Posterior vena cava (tissue), 2 donors: ENCODE data around the gene SELENON. TPM values are rescaled to one million over a fixed set of nuclear protein-coding genes. Genes with fewer than 3 reads are reported as not detected.
A peak's percentile ranks its signal among the peaks of the same experiment; 100 is the strongest.

Experiments used
- DNase-seq: peaks from one replicate; pipeline ENCODE4 v3.0.0-alpha.2; 2020; ENCODE audit warnings: low spot score
- intact Hi-C, 2 donors: fragments of 100-400 bp; cut with DNase I; formaldehyde crosslinking; loops; one replicate each; pipeline versions ENCODE4 v1.14.1 to v1.14.2; 2022 to 2023
- total RNA-seq, 2 donors: library from RNA; stranded (reverse); fragmentation: NEBNext Ultra II Directional; extraction: Animal tissue kit (Norgen Biotek cat#: 25700); gene quantifications; one replicate each; pipeline ENCODE4 v1.2.1, GENCODE V29; 2021
- donor health status: DM: yes; HTN: yes; CAD: no.
- donor health status: DM: yes; HTN: yes; CAD: no.

The SELENON gene
- total RNA-seq, 2 donors from 2014 or later = 85.7 to 88.0 TPM

DNA sequence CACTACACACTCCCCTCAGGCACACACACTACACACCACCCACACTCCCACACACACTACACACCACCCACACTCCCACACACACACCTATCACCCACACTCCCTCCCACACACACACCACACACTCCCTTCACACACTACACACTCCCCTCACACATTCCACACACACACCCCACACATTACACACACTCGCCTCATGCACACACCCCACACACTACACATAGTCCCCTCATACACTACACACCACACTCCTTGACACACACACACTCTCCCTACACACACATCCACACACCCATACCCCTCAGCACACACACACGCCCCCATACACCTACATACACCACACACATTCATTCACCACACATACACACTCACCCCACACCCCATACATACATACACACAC lies 31.0 kb upstream of the SELENON start:
- DNase-seq = no peak
- intact Hi-C loops = no loop called here

DNA sequence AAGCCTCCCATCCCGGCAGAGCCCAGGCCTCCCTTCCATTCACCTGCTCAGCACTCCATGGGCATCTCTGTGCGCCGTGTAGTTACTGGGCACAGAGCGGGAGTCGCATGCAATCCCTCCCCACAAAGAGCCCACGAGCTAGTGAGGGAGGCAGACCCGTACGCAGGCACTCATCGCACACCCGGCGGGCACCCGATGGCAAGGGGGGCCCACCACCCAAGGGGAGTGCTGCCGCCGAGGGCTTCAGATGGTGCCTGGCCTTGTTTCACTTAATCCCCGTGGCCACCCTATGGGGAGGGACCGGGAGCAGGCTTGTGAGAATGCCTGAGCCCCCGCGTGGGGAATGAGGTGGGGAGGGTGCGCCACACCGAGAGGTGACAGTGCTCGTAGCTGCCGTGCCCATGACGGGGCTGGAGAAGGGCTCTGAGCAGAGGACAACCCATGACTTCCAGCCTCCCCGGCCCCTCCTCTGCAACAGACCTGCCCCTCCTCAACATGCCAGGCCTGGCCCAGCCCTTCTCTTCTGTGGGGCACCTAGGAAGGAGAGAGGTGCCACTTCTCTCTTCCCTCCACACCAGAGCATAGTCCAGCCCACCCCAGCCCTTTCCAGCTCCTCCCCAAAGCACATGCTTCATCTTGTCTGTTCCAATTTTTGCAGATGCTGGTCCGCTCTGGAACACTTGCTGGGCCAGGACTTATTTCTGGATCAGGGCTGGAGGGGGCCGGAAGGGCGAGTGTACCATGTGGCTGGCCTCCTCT lies 30.2 kb upstream of the SELENON start:
- DNase-seq = no peak
- intact Hi-C loops = no loop called here

DNA sequence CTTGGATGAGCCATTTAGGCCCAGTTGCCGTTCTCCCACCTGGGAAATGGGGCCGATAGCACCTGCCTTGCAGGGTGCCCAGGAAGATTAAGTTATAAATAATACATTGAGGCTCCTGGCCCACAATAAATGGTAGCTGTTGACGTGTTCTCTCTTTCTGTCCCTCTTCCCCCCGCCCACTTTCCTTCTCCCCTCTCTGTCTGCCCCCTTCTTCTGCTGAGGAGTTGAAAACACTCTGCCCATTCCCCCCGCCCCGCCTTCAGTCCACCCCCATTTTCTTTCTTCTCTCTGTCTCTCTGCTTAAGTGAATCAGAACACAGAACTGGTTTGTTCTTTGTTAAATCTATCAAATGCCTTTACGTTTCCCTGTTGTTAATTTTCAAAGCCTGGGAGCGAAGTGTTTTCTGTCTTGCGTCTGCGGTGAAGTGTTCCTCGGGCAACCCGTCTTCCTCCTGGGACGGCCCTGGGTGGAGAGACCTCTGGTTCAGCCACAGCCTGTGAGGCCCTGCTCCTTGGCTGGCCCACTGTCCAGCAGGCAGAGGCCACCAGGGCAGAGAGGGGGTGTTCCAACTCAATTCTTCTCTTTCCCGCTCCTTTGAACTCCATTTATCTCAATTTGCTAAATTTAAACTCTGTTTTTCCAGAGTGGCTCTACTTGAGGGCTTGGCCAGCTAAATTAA lies 29.3 kb upstream of the SELENON start:
- no peak for DNase-seq

DNA sequence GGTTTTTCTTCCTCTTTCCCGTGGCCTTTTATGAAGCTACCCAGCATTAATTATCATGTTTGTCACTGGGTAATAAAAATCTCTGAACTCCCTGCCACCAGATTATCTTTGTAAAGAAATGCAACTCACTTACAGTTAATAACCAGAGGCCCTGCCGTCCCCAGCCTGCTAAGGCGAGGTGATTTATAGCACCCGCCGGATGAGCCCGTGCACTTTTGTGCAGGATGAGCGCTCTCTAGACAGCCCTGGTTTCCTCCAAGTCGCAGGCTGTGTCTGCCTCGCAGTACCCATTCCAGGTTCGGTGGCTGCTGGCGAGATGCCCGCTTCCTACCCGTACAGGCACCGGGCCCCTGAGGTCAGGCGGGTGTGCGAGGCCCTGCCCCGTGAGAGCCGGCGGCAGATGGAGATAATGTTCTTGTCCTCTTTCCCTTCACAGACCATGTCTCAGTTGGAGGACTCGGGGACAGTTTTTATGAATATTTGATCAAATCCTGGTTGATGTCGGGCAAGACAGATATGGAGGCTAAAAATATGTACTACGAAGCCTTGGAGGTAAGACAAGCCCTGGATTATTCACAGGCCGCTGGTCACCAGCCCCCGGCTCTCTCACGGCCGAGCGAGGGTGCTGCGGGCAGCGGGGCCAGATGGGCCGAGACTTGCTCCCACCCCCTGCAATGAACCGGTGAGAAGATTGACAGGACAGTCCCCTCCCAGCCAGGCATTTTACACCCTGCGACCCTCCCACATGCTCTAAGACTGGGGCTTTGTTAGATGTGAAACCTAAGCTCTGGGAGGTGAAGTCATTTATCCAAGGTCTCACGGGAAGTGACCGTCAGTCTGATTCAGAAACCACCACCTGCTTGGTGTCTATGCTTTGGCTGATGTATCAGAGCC lies 28.5 kb upstream of the SELENON start:
- peak; percentile 87 for DNase-seq

More for the DNA sequence above, 29.3 kb upstream of the SELENON start:
- intact Hi-C loops = no loop called here

DNA sequence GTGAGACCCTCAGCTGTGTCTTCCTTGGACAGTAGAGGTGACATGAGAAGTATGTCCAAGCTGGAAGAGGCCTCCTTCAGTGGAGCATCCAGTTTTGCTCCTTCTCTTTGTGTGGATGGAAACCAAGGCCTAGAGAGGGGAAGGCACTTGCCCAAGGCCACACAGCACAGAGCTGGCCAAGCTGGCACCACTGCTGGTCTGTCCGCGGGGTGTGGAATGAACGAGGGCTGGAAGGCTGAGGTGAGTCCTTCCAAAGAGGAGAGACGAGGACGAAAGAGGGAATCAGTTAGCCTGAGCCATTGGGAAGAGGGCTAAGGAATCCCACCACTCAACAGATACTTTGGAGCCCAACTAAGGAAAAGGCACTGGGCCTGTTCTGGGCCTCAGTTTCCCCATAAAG lies 27.8 kb upstream of the SELENON start:
- no peak for DNase-seq
- intact Hi-C loops = no loop called here

More for the DNA sequence above, 28.5 kb upstream of the SELENON start:
- intact Hi-C loops = no loop called here

DNA sequence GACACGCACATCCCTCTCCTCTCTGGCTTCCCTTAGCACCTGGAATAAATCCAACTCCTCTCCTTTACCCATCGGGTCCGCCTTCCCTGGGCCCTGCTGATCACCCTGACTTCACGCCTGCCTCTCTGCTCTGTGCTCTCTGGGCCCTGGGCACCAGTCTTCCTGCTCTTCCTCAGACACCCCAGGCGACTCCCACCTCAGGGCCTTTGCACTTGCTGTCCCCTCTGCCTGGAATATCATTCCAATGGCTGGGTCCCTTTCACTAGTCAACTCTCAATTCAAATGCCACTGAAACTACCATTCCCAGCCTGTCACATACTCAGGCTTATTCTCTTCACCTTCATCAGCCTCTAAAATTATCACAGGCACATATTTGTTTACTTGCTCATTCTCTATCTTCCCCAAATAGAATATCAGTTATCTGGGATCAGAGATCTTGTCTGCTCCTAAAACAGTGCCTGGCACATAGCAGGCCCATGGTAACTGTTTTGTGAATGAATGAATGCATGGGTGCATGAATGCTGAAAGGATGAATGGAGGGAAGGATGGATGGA lies 27.2 kb upstream of the SELENON start:
- intact Hi-C loops = no loop called here
- no peak for DNase-seq

DNA sequence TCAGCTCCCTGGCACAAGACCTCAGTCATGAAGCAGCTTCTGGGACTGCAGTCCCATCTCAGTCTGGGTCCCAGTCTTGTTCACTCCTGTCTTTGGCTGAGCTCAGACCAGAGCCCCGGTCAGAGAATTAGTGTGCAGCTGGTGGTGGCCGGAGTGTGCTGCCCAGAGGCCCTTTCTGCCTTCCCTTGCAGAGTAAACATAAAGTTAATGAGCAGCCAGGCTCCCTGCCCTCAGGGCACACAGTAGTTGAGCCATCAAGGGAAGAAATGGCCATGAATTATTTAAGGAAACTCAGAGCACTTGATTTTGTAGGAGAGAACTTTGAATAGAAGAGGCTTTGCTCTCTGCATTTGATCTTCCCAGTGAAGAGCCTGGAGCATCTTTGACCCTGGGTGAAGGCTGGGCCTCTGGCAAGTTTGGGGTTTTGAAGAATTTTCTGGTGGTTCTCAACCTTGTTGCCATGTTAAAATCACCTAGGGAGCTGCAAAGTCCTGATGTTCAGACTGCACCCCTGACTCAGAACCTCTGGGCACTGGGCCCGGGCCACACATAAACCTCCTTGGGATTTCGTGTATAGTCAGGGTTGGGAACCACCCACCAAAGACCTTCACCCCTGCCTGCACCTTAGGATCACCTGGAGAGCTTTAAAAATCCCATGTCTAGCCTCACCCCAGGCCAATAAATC lies 26.4 kb upstream of the SELENON start:
- intact Hi-C loops = no loop called here
- DNase-seq = no peak

DNA sequence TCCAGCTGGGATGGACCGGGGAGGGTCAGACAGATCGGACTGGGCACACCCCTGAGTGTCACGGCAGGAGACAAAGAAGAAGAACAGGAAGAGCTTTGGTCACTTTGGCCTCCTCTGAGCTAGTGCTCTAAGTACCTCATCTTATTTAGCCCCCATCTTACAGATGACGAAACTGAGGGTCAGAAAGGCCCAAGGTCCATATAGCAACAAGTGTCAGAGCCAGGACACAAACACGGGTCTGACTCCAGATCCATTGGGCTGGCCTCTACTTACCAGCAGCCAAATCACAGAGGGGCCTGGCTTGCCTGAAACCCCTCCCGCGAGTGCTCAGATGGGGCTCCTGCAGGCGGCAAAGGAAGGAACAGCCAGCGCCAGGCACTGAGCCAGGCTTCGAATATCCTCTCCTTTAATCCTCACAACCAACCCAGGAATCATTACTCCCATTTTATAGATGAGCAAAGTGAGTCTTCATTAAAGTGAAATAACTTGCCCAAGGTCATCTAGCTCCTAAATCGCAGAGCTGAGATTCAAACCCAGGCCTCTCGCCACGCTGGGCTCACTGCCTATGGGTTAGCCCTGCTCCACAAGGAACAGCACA lies 25.7 kb upstream of the SELENON start:
- no peak for DNase-seq
- intact Hi-C loops = no loop called here

DNA sequence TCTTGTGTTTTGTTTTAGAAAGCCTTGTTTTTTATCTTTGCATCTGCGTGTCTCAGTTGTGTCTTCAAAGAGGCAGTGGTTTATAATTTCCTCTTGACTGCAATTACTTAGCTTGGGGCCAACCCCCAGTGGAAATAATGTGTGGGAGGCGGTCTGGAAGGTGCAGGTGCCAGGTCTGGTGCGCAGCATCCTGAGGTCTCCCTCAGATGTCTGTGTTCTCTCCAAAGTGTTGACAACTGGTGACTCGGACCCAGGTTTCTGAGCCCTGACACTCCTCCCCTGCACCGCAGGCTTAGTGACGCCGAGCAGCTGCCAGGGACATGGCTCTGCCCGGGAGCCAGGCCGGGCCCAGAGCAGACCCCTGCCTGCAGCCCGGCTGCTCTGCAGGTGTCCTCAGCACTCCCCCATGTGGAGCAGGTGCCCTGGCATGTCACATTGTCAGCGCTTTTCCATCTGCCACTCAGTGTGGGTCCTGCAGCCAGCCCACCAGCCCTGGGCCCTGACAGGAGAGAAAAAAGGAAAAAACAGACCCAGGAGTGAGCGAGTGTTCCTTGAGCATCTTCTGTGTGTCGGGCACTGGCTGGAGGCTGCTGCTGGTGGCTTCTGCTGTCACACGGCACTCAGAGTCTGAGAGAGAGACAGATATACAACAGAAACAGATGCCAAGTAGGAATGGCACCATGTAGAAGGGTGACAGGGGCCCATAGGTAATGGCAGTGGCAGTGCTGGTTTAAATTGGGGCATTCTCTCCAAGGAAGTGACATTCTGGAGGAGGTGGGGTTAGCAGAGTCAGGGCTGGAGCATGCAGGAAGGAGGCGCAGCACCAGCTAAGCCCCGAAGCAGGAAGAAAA lies 24.8 kb upstream of the SELENON start:
- intact Hi-C loops = no loop called here
- no peak for DNase-seq

DNA sequence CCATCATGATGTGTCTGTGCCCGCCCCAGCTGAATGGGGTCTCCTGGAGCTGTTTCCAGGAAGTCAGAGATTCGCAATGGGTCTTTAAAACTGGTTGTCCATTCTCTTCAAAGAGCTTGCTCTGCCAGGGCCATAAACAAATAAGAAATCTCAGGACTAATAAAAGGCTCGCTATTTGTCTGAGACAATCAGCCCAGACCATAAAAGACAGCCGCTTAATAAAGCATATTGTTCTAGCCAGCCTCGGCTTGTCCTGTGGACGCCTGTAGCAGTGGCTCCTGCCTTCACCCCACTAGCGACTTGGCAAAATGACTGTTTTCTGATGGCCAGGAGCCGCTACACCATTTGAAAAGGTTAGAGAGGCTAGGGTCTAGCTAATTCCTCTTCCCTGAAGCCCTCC lies 20.6 kb upstream of the SELENON start:
- intact Hi-C loops = no loop called here
- DNase-seq = no peak

DNA sequence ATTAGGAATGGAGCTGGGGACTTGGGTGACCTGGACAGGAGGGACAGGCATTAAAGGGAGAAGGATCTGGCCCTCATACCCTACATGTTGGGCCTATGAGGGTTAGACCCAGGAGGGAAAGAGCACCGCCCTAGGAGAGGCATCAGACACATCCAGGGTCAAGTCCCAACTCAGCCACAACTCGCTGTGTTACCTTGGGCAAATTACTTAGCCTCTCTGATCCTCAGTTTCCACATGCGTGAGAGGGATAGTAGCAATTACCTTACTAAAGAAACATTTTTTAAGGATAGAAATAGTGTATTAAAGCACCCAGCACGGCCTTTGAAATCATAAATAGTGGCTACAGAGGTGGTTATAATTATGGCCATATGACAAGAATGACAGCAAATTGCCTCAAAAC lies 20.1 kb upstream of the SELENON start:
- intact Hi-C loops = no loop called here
- DNase-seq = no peak

DNA sequence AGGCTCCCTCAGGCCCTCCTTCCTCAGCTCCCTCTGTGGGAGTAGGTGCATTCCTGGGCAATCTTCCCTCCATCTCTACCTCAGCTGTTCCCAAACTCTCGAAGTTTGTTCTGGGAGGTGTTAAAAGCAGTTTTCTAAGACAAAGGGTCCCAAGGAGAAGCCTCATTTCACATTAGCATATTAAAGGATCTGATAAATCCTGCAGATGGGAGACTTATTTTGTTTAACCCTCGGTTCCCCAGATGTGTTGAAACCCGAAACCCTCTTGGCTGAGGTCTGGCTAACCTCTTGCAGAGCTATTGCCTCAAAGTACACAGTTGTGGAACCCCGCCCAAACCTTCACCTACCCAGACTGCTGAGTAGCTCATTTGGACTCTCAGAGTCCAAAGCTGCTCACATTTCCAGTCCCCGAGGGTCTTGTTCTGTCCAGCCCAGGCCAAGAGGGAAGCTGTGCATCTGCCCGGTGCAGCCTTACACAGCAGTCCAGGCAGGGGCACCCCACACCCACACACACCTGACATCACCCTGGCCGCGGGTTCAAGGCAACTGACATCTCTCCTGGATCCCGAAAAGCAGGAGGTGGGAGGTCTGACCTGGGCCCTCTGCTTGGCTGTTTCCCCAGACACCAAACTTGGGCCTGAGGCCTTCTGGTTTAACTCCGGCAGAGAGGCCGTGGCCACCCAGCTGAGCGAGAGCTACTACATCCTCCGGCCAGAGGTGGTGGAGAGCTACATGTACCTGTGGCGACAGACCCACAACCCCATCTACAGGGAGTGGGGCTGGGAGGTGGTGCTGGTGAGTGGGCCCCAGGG lies 19.5 kb upstream of the SELENON start:
- intact Hi-C loops = no loop called here
- no peak for DNase-seq

DNA sequence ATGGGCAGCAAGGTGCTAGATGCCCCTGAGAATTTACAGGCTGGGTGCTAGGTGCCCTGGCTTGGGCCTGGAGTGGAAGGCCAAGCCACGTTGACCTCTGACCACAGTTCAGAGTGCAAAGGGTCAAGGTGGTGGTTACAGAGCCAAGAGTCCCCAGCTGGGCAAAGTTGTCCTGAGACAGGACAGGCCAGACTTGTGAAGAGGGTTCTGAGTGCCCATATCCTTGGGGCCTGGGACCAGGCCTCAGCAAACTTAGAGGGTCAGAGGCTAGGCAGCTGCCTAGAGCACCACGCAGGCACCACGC lies 18.9 kb upstream of the SELENON start:
- no peak for DNase-seq
- intact Hi-C loops = no loop called here

DNA sequence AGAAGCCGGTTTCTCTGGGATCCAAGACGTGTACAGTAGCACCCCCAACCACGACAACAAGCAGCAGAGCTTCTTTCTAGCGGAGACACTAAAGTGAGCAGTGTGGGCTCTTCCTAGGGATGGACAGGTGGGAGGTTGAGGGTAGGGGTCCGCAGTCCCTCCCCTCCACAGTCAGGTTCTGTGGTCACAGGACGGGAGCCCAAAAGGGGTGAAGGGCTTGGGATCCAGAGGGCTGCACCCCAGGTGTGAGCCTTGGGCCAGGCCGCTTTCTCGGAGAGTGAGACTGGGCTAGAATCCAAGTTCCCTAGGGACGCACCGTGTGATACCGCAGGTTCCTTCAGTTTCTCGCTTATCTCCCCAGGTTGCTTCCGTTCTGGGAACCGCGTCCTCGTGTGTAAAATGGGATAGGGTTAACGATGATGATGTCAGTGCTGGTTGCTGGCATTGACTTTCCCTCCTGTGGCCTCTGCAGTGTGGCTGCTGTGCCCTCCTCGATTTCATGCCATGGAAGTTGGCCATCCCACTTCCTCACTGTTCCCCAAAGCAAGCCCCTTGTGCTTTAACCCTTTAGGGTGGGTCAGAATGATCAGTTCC lies 17.3 kb upstream of the SELENON start:
- intact Hi-C loops = no loop called here
- no peak for DNase-seq

DNA sequence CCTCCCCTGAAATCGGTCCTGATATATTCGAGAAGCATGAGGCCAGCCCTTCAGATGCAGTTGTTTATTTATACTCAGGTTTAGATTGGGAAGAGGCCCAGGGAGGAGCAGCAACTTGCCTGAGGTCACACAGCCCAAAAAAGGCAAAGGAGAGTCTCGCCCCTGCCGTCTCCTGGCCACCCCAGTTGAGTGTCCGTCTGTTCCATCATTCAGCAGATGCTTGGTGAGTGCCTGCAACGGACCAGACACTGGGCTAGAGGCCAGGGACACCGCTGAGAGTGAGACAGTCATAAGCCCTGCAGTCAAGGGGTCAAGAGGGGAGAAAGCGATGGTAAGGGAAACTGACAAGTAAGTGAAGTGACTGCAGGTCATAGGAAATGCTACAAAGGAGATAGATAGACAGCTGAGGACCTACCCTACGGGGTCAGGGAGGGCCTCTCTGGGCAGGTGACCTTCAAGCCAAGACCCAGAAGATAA lies 15.4 kb upstream of the SELENON start:
- intact Hi-C loops = no loop called here

DNA sequence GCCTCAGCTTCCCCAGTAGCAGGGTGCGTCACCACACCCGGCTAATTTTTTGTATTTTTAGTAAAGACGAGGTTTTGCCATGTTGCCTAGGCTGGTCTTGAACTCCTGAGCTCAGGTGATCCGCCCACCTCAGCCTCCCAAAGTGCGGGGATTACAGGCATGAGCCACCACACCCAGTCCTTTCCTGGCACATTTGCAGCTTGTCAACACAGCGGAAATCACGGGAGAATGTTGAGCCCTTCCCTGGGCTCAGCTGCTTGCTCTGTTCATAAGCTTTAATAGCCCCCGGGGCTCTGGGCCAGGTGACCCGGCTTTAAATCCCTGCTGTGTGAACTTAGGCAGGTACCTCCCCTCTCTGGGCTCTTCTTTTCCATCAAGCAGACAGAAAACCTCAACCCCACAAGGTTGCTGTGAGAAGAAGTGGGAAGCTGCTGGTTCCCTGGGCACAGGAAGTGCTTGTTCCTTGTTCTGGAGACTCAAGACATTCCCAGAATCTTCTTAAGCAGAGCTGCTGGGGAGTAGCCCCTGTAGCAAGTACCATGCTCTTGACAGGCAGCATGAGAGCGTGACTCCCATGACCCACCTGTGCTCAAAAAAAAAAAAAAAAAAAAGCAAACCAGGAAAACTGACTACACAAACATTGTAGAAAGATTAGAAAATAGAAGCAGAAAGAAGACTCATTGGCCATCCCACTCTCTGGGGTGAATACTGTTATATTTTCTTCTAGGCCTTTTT lies 14.5 kb upstream of the SELENON start:
- DNase-seq = no peak
- intact Hi-C loops = no loop called here

More for the DNA sequence above, 15.4 kb upstream of the SELENON start:
- no peak for DNase-seq
